B cell (primary cell): ENCODE measurements around the gene MYO18A. TPM values are rescaled to one million over a fixed set of nuclear protein-coding genes. Genes with fewer than 3 reads are reported as not detected.

ENCODE experiments used
- ATAC-seq: fragments of 200-7000 bp; cut with Tn5 transposase; one replicate; pipeline ENCODE4 v1.10.0; 2021; ENCODE audit warnings: low read depth, mild to moderate bottlenecking, moderate number of reproducible peaks, moderate library complexity
- CTCF ChIA-PET: fragments of 350-600 bp; sonication (Branson Sonifier 250); formaldehyde crosslinking; loops from one replicate; lab custom pipeline; 2021; ENCODE audit warnings: antibody characterized with exemption, inconsistent platforms; lab: Charles Lee
- POLR2A ChIA-PET: fragments of 350-600 bp; sonication (Branson Sonifier 250); formaldehyde crosslinking; loops from one replicate; lab custom pipeline; 2021; ENCODE audit warnings: antibody characterized with exemption; lab: Charles Lee
- DNase-seq: peaks from one replicate; pipeline ENCODE4 v3.0.0; 2013
- H2AFZ ChIP-seq: 2 replicates; pipeline ENCODE4 v1.6.1; 2012; ENCODE audit warnings: mild to moderate bottlenecking, low read depth, low read length; ENCODE audit not compliant: insufficient read depth, poor library complexity, severe bottlenecking
- H3K27ac ChIP-seq, 2 donors: 1 replicate in 1 of 2; 2 replicates in 1 of 2; pipeline ENCODE4 v1.5.1; 2012 to 2013; ENCODE audit warnings: low read length in 2 of 2, mild to moderate bottlenecking in 2 of 2, moderate library complexity in 1 of 2
- H3K27me3 ChIP-seq, 4 experiments: fragments of 200-600 bp in 1 of 4; sonication (generic) in 1 of 4; replicated peaks in 1 of 4; 1 replicate in 2 of 4; 2 replicates in 2 of 4; pipeline versions ENCODE4 v1.6.1 to v1.7.0; 2013 to 2016; ENCODE audit warnings: low read length in 3 of 4, mild to moderate bottlenecking in 2 of 4, mixed read lengths in 1 of 4, moderate library complexity in 1 of 4; ENCODE audit not compliant: insufficient read depth in 4 of 4, control insufficient read depth in 3 of 4; ENCODE audit errors: control extremely low read depth in 1 of 4
- H3K36me3 ChIP-seq, 2 experiments: replicated peaks in 1 of 2; 1 replicate in 1 of 2; 2 replicates in 1 of 2; pipeline versions ENCODE4 v1.6.1 to v1.7.1; 2013; ENCODE audit warnings: low read length in 1 of 2; ENCODE audit not compliant: insufficient read depth in 2 of 2, control insufficient read depth in 1 of 2; ENCODE audit errors: control extremely low read depth in 1 of 2, extremely low read depth in 1 of 2
- H3K4me1 ChIP-seq, 2 donors: fragments of 200-600 bp in 1 of 2; sonication (generic) in 1 of 2; 1 replicate in 1 of 2; 2 replicates in 1 of 2; pipeline versions ENCODE4 v1.5.1 to v1.6.1; 2013 to 2017; ENCODE audit warnings: low read length in 2 of 2; ENCODE audit not compliant: control insufficient read depth in 2 of 2, insufficient read depth in 2 of 2
- H3K4me2 ChIP-seq: replicated peaks from 2 replicates; pipeline ENCODE3; 2012; ENCODE audit warnings: mild to moderate bottlenecking, low read depth, low read length; ENCODE audit not compliant: poor library complexity, severe bottlenecking
- H3K4me3 ChIP-seq, 5 experiments: fragments of 200-600 bp in 1 of 5; sonication (generic) in 1 of 5; 1 replicate in 3 of 5; 2 replicates in 2 of 5; pipeline versions ENCODE4 v1.5.1 to v1.7.0; 2011 to 2016; ENCODE audit warnings: low read length in 4 of 5, mild to moderate bottlenecking in 4 of 5, low read depth in 2 of 5, control low read depth in 1 of 5, moderate library complexity in 1 of 5; ENCODE audit not compliant: insufficient read depth in 1 of 5; ENCODE audit errors: control extremely low read depth in 1 of 5, extremely low read depth in 1 of 5
- H3K79me2 ChIP-seq: fragments of 200-600 bp; sonication (generic); one replicate; pipeline ENCODE4 v1.6.0; 2016; ENCODE audit warnings: low read length; ENCODE audit not compliant: control insufficient read depth, insufficient read depth
- H3K9ac ChIP-seq: fragments of 200-600 bp; sonication (generic); 2 replicates; pipeline ENCODE4 v1.6.1; 2017; ENCODE audit warnings: mild to moderate bottlenecking, low read length, moderate library complexity
- H3K9me3 ChIP-seq, 3 donors: one replicate each; pipeline versions ENCODE4 v1.6.1 to v1.7.1; 2013; ENCODE audit warnings: low read length in 2 of 3; ENCODE audit not compliant: control insufficient read depth in 2 of 3, insufficient read depth in 1 of 3; ENCODE audit errors: control extremely low read depth in 1 of 3
- H4K20me1 ChIP-seq: 2 replicates; pipeline ENCODE4 v1.6.0; 2012; ENCODE audit warnings: mild to moderate bottlenecking, low read length; ENCODE audit not compliant: insufficient read depth, control insufficient read depth, poor library complexity, severe bottlenecking
- H3K27ac Mint-ChIP-seq: one replicate; pipeline ENCODE4 v1.8.0; 2021; ENCODE audit warnings: mixed read lengths
- H3K27me3 Mint-ChIP-seq: one replicate; pipeline ENCODE4 v1.8.0; 2021; ENCODE audit warnings: mixed read lengths
- H3K4me1 Mint-ChIP-seq: one replicate; pipeline ENCODE4 v1.8.0; 2021; ENCODE audit warnings: mixed read lengths
- H3K4me3 Mint-ChIP-seq: one replicate; pipeline ENCODE4 v1.8.0; 2021; ENCODE audit warnings: mixed read lengths
- H3K9me3 Mint-ChIP-seq: one replicate; pipeline ENCODE4 v1.8.0; 2022; ENCODE audit warnings: mixed read lengths; ENCODE audit not compliant: insufficient read depth
- EZH2 ChIP-seq: IDR thresholded peaks from 2 replicates; pipeline ENCODE4 v1.6.1; 2012; ENCODE audit warnings: borderline replicate concordance, low read depth, mild to moderate bottlenecking, moderate library complexity, low read length; ENCODE audit not compliant: insufficient read depth, poor library complexity, severe bottlenecking
- WGBS: methylation state at CpG from one replicate; pipeline ENCODE4 v1.1.5; 2013; ENCODE audit warnings: missing lambda C conversion rate; ENCODE audit not compliant: insufficient coverage; 5-methylcytosine and 5-hydroxymethylcytosine counted together
- intact Hi-C: fragments of 100-400 bp; cut with micrococcal nuclease; formaldehyde crosslinking; loops from one replicate; pipeline ENCODE4 v1.10.0; 2022
- polyA plus RNA-seq: library from polyadenylated mRNA; depleted of rRNA; stranded (reverse); fragments of >200 nt; gene quantifications from 2 replicates; pipeline ENCODE4 v1.2.3, GENCODE V29; 2012
- total RNA-seq, 2 donors: library from RNA; stranded (reverse); fragments of 120-200 nt in 1 of 2; gene quantifications; 1 replicate in 1 of 2; 2 replicates in 1 of 2; pipeline versions ENCODE4 v1.2.3 to v1.2.4, GENCODE V29; 2013 to 2022
- TF ChIP-seq, protein P1 (sequence below): fragments of 200-600 bp; IDR thresholded peaks from one replicate; pipeline ENCODE4 v1.8.0; 2022; ENCODE audit warnings: antibody characterized with exemption, mild to moderate bottlenecking

MYO18A gene
- total and polyA plus RNA-seq, 2 donors (not counting 1 experiment from before 2014, with no cell fraction given) = 72.2 to 155 TPM

DNA sequence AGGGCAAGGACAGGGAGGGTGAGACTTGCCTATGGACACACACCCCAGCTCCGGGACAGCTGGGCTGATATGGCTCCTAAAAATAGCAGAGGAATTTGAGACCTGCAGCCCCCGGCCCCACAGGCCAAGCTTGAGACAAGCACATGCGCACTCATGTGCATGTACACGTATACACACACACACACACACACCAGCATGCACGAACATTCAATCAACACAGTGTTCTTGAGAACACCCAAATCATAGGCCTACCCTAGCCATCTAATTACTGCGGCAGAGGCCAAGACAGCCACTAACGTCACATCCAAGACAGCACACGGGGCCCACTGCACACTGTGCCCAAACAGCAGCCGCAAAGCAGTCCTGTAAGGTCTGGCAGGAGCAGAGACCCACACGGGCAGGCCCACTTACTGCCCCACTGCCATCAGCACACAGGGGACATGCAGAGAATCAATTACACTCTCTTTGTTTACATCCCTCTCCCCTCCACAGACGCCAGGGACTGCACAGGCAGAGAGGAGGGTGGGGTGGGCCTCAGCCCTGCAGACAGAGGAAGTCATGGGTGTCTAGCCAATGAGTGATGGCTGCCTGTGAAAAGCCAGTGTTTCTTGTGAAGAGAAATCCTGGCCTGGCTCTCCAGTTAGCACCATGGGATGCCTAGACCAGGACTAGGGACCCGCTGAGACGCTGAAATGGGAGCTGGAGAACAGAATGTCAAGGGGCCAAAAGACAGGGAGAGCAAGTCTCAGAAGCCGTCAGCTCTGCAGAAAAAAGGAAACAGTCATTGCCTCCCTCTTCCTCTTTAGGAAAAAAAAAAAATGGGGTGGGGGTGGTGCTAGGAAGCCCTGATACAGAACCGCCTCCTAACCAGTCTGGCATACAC is 39.3 kb downstream of the MYO18A start:
- Histone ChIP-seq H4K20me1 (peaks cover 23% of the 10 kb centered on the region), H3K27ac (peak overlapping the region; percentile 42 to 81), H3K4me3 (peak overlapping the region; percentile 53 to 83 (median 75)), H3K36me3 (peaks cover 3 to 13% of the 10 kb centered on the region in 2 experiments), H3K79me2 (peaks cover 75% of the 10 kb centered on the region), H3K27me3 (no peaks in the 10 kb centered on the region), H3K4me2 (peak overlapping the region; percentile 77), H3K9me3 (no peaks in the 10 kb centered on the region), H3K9ac (peak overlapping the region; percentile 82), H2AFZ (peak overlapping the region; percentile 80), H3K4me1 (peaks cover 49 to 67% of the 10 kb centered on the region in 2 donors)
- no peaks in the 10 kb centered on the region for H3K27me3 Mint-ChIP-seq
- CTCF ChIA-PET = interaction anchor here (0.6 to 5.8 kb wide), 14 partner anchors 8 to 414 kb away, joined by 3 to 42 read pairs (median 4); partner anchors contain the start of gene MYO18A
- no peak for TF ChIP-seq EZH2
- TF ChIP-seq, protein P1, sequence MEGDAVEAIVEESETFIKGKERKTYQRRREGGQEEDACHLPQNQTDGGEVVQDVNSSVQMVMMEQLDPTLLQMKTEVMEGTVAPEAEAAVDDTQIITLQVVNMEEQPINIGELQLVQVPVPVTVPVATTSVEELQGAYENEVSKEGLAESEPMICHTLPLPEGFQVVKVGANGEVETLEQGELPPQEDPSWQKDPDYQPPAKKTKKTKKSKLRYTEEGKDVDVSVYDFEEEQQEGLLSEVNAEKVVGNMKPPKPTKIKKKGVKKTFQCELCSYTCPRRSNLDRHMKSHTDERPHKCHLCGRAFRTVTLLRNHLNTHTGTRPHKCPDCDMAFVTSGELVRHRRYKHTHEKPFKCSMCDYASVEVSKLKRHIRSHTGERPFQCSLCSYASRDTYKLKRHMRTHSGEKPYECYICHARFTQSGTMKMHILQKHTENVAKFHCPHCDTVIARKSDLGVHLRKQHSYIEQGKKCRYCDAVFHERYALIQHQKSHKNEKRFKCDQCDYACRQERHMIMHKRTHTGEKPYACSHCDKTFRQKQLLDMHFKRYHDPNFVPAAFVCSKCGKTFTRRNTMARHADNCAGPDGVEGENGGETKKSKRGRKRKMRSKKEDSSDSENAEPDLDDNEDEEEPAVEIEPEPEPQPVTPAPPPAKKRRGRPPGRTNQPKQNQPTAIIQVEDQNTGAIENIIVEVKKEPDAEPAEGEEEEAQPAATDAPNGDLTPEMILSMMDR = no peak
- DNase-seq (peak; percentile 75), ATAC-seq (peak; percentile 44)
- no peaks in the 10 kb centered on the region for H3K9me3 Mint-ChIP-seq
- peaks cover 72% of the 10 kb centered on the region for H3K4me1 Mint-ChIP-seq
- intact Hi-C loops = loop anchor here (1.0 to 10.0 kb wide), 5 partner anchors 7 to 426 kb away; partner anchors contain the start of genes ABHD15, PROCA1, RAB34 and RPL23A
- 3% methylated on average over 11 of the region's 15 CpGs for WGBS
- POLR2A ChIA-PET = interaction anchor here (0.6 to 1.7 kb wide), 6 partner anchors 8 to 249 kb away, joined by 3 to 11 read pairs (median 4); partner anchors contain the start of gene TAOK1
- H3K27ac Mint-ChIP-seq = peak overlapping the region; percentile 98
- H3K4me3 Mint-ChIP-seq = peak overlapping the region; percentile 91
